GM12872 (cell line): ENCODE results near the gene HES5.
A peak's percentile ranks its signal among the peaks of the same experiment; 100 is the strongest.

ENCODE experiments used
- TF ChIP-seq, protein P1 (sequence below): IDR thresholded peaks from 3 replicates; pipeline ENCODE4 v1.5.1; 2011; ENCODE audit warnings: low read depth, mild to moderate bottlenecking, low read length, moderate library complexity; ENCODE audit not compliant: insufficient read depth

HES5 gene

GRCh38 chr1:2544093-2544874, 14.2 kb upstream of the HES5 start:
- TF ChIP-seq, protein P1, sequence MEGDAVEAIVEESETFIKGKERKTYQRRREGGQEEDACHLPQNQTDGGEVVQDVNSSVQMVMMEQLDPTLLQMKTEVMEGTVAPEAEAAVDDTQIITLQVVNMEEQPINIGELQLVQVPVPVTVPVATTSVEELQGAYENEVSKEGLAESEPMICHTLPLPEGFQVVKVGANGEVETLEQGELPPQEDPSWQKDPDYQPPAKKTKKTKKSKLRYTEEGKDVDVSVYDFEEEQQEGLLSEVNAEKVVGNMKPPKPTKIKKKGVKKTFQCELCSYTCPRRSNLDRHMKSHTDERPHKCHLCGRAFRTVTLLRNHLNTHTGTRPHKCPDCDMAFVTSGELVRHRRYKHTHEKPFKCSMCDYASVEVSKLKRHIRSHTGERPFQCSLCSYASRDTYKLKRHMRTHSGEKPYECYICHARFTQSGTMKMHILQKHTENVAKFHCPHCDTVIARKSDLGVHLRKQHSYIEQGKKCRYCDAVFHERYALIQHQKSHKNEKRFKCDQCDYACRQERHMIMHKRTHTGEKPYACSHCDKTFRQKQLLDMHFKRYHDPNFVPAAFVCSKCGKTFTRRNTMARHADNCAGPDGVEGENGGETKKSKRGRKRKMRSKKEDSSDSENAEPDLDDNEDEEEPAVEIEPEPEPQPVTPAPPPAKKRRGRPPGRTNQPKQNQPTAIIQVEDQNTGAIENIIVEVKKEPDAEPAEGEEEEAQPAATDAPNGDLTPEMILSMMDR: no peak

- TF ChIP-seq, protein P1: no peak
Measured at GRCh38 chr1:2543543-2544092, 13.6 kb upstream of the HES5 start.

DNA sequence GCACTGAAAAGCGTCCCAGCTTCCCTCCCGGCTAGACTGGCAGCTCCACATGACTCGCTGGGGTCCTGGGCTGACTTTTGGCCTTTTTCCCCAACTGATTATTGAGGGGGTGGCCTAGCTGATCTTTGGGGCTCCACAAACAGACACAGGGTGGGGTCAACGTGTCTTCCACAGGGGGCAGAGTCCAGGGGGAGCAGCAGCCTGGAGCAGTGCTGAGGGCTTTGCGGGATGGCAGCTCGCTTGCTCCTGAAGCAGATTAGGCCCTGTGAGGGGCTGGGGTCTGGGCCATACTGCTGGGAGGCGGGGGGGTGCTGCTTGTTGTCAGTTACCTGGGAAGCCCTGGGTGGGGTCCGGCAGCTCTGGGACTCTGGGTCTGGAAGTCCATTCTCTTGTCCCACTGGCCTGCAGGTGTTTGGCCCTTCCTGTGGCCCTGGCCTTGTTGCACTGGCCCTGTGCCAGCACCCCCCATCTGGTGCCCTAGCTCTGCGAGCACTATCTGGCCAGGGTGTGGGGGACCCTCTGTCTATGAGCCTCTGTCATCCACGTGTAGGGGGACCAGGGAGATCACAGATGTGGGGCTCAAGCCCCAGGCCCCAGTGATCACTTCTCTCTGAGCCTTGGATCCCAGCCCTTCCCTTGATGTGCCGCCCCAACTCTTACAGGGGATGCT, 12.3 kb upstream of the HES5 start:
- TF ChIP-seq, protein P1: no peak

GRCh38 chr1:2541619-2542245, 11.7 kb upstream of the HES5 start:
- TF ChIP-seq, protein P1: no peak

DNA sequence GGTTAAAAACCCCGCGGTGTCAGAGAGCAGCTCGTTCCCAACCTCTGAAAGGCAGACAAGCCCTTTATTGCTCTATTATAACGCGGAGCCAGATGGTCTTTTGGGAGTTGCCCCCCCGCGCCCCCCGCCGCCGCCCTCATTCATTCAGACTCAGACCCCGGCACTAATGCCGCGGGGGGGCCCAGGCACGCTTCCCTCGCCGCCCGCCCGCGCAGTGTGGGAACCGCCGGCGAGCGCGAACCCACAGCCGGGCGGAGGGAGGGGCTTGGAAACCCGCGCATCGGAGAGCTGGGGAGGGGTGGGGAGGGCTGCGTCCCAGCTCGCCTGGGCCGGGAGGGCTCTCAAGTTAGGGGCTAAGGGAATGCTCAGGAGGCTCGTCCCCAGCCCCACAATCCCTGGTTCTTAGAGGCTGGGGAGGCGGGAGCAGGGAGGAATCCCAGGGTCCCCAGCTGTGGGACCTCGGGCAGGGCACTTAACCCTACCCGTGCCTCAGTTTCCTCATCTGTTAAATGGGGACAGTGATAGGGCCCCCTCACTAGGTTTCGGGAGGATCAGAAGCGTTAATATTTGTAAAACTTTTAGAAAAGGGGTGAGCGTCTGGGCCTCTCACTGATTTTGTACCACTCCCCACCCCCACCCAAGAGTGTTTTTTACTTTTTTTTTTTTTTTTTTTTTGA, 10.9 kb upstream of the HES5 start:
- TF ChIP-seq, protein P1: no peak

DNA sequence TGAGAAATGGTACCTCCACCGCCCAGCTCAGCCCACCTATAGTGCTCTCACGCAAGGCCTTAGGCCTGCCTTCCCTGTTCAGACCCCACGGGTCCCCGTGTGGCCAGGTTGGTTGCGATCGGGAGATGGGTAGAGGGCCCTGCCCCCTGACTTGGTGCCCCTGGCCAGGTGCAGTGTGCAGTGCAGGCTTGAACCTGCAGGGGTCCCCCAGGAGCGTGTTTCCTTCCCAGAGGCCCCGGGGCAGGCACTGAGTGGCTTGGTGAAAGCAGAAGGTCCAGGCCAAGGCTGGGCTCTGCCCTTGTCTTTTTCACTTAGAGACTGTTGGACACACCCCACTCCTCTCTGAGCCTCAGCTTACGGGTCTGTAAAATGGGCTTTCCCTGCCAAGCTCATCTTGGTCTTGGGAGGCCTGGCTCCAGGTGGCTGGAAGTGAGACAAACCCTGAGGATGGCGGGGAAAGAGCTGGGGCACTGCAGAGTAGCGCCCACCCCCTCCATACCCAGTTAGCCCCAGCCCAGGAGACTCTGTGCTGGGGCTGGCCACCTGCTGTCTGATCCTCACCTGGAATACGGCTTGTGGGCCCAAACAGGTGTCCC, 9.3 kb upstream of the HES5 start:
- TF ChIP-seq, protein P1: peak; percentile 60
